ENCODE measurements around the gene ARHGAP45.
"Not testable (repeated sequence)": the region's sequence is repeated elsewhere in the genome, so short reads cannot be mapped to it uniquely, and the experiment has no call there.

ARHGAP45 gene, protein sequence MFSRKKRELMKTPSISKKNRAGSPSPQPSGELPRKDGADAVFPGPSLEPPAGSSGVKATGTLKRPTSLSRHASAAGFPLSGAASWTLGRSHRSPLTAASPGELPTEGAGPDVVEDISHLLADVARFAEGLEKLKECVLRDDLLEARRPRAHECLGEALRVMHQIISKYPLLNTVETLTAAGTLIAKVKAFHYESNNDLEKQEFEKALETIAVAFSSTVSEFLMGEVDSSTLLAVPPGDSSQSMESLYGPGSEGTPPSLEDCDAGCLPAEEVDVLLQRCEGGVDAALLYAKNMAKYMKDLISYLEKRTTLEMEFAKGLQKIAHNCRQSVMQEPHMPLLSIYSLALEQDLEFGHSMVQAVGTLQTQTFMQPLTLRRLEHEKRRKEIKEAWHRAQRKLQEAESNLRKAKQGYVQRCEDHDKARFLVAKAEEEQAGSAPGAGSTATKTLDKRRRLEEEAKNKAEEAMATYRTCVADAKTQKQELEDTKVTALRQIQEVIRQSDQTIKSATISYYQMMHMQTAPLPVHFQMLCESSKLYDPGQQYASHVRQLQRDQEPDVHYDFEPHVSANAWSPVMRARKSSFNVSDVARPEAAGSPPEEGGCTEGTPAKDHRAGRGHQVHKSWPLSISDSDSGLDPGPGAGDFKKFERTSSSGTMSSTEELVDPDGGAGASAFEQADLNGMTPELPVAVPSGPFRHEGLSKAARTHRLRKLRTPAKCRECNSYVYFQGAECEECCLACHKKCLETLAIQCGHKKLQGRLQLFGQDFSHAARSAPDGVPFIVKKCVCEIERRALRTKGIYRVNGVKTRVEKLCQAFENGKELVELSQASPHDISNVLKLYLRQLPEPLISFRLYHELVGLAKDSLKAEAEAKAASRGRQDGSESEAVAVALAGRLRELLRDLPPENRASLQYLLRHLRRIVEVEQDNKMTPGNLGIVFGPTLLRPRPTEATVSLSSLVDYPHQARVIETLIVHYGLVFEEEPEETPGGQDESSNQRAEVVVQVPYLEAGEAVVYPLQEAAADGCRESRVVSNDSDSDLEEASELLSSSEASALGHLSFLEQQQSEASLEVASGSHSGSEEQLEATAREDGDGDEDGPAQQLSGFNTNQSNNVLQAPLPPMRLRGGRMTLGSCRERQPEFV

DNA sequence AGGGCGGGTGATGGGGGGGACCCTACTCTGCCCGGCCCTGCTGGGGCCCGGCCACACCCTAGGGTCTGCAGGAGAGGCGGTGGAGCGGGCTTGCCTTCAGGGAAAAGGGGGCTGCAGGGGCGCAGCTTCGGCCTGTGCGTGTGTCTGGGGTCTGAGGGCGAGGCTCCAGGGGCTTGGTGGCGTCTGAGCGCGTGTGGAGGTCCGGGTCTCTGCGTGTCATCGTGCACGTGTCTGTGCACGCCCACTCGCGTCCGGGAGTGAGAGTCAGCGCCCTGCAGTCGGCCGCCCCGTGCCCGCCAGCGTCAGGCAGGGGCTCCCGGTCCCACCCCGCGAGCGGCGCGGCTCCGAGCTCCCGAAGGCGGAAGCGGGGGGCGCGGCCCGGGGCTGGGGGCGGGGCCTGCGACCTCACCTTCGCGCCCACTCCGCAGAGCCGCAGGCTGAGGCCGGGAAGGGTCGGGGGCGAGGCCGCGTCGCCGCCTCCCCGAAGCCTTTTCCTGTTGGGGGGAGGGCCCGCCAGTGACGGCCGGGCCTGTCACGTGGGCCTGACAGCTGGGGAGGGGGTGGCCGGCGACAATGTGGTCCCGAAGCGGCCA lies at the start of gene ARHGAP45:
Gene ARHGAP45, plus strand, starts transcription at position 420 of the 593 bp plus-strand sequence. CDS start 239 bp downstream, outside the sequence.
- DNase-seq, result no peak

DNA sequence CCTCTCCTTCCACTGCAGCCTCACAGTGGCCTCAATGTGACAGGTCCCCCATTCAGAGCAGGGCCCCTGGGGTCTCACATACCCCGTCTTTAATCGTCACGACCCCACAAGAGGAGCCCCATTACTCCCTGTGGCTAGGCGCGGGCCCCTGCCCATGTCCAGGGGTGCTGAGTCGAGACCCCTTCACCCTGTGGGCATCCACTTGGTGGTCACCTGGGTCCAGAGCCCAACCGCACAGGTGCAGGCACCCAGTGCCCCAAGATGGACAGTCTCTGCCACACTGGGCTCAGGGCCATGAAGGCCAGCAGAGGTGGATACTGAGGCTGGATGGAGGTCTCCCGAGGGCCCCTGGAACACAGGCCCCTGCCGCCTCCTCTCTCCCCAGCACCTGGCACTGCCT lies 49.1 kb upstream of the ARHGAP45 start:
- no peak for DNase-seq

DNA sequence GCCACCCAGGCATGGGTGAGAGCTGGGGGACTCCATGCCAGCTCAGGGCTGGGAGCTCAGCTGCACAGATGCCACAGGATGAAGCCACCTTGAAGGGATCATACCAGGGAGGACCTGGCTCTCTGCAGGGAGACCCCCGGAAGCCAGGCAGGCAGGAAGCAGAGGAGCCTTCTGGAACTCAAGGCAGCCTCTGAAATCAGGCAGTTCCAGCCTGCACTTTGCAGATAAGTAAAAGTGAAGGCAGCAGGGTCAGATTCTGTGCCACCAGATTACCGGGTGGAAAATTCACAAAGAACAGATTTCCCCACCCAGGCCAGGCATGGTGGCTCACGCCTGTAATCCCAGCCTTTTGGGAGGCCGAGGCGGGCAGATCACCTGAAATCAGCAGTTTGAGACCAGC lies 48.6 kb upstream of the ARHGAP45 start:
- no peak for DNase-seq

DNA sequence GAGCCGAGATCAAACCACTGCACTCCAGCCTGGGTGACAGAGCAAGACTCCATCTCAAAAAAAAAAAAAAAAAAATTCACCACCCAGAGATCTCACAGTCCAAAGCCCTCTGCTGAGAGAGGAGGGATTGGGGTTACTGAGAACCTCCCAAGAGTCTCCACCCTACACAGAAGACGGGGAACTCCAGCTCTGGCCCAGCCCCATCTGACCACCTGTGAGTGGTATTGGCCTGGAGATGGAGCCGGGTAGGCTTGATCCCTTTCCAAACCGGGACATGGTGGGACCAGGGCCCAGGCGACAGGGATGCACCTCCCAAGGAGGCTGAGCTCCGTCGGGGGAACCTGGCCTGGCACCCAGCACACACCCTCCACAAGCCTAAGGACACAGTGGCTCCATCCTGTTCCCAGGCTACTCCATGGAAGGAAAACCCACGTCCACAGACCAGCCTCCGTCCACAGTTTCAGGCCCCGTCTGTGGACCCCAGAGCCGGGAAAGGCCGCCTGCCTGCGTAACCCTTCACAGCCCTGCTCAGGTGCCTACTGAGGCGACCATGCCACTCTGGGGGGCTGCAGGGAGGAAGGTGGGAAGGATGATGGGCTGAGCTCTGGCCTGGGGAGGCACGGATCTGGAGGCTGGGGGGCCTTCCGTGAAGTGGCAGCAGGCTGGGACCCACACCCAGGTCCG lies 47.9 kb upstream of the ARHGAP45 start:
- DNase-seq, result no peak

DNA sequence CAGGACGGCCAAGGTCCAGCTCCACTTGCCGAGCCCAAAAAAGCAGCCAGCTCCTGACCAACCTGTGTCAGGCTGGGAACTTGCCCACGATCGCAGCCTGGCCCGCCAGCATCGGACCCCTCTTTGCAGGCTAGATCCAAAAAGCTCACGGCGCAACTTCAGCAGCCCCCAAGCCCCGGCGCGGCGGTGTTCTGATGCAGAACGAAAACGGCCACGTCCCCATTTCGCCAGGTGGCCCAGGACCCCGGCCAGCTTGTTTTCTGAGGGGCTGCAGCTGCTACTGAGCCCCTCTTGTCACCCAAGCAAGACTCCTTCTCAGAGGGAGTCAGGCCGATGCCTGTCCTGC lies 47.4 kb upstream of the ARHGAP45 start:
- no peak for DNase-seq

DNA sequence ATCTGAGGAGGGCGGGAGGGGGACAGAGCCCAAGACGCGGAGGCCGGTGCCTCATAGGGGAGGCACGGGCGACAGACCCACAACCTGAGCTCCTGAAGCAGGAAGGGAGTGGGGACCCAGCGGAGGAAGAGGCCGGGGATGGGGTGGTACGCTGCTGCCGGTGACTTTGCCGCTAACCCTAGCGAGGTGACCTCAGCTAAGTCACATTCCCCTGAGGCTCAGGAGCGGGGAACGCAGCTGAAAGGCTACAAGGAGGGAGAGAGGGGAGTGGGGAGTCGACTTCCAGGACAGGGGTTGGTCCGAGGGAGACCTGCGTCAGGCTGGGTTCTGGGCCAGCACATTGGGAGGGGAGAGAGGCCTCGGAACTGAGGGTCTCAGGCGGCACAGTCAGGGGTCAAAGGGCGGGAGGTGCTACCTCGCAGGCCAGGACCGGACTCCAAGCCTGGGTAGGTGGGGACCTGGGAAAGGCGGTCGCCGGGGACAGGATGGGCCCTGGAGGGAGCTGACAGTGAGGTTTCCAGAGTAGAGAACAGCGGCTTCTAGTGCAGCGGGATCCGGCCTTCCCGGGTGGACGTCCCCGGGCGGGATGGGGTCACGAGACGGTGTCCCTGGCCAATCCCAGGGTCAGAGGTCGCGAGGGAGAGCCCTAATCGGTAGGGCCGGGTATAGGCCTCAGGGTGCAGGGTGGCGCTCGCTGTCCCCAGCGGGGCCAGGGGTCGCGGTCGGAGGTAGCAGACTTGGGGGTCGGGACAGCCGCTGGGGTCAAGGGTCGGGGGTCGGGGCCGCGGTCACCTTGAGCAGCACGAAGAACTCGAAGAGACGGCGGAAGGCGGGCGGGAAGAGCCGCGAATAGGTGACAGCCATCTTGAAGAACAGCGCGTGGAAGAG lies 46.7 kb upstream of the ARHGAP45 start:
- no peak for DNase-seq

DNA sequence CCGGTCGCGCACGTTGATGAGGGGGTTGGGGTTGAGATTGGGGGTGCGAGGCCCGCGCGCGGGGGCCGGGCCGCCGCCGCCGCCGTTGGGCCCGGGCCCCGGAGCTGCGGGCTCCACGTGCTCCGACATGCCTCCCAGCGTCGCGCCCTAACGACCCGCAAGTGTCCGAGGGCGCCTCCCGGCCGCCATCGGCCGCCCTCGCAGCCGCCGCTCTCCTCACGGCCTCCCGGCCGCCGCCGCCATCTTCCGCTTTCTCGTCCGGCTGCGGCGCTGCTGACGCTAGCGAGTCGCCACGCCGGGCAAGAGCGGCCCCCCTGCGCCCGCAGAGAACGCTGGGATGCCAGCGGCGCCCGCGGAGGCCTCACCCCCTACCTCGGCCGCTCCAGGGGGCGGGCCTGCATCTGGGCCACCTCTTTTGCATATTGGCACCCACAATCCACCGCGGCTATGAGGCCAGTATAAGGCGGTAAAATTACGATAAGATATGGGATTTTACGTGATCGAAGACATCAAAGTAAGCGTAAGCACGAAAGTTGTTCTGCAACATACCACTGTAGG lies 46.0 kb upstream of the ARHGAP45 start, which contains the start of gene TMEM259:
Gene TMEM259, minus strand, starts transcription at position 256 of the 558 bp plus-strand sequence. Its CDS starts 127 bp downstream, at position 129.
- DNase-seq, result peak; percentile 86 to 95

DNA sequence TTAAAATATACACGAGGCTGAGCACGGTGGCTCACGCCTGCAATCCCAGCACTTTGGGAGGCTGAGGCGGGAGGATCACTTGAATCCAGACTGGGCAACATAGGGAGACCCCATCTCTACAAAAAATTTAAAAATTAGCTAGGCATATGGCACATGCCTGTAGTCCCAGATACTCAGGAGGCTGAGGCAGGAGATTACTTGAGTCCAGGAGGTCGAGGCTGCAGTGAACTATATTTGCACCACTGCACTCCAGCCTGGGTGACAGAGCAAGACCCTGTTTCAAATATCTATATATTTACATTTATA lies 43.1 kb upstream of the ARHGAP45 start:
- not testable (repeated sequence) for DNase-seq

DNA sequence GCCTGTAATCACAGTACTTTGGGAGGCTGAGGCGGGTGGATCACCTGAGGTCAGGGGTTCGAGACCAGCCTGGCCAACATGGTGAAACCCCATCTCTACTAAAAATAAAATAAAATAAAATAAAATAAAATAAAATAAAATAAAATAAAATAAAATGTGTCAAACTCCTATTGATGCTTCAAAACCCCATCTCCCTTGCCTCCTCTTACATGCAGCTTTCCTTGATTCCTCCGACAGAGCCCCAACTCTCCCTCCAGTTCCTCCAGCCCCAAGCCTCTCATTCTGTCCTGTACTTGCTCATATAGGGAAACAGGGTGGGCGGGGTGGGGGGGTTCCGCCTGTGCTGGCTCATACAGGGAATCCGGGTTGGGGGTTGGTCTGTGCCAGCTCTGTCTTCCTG lies 41.9 kb upstream of the ARHGAP45 start:
- DNase-seq, result not testable (repeated sequence)

DNA sequence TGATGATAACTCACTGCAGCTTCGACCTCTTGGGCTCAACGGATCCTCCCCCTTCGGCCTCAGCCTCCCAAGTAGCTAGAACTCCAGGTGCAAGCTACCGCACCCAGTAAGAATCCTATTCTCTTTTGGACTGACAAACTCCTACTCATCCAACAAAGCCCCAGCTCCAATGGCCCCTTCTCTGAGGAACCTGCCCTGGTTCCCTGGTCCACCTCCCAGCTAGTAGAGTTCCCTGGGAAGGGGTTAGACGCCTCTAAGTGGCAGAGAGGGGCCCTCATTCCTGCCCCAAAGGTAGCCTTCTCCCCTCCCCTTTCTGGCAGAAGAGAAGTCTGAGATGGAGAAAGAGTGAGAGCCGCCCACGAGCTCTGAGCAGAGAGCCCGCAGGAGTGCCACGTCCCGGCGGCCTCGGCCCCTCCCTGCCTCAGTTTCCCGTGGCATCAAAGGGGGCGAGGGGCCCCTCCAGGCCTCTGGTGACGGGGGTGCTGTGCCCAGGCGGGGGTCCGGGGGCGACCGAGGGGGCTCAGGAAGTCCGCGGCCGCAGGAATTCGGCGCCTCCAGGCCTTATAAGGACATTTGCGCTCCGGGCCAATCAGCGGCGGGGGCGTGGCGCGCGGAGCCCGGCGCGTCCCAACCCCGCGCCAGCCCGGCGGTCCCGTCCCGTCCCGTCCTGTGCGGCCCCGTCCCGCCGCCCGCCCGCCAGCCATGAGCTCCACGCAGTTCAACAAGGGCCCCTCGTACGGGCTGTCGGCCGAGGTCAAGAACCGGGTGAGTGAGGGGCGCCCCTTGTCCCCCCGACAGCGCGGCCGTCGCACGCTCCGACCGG lies 40.8 kb upstream of the ARHGAP45 start, which contains the start of gene CNN2:
Gene CNN2, plus strand, starts transcription at position 649 of the 823 bp plus-strand sequence. Its CDS starts 54 bp downstream, at position 703.
- DNase-seq, result peak in 1 of 2 experiments; percentile 18

DNA sequence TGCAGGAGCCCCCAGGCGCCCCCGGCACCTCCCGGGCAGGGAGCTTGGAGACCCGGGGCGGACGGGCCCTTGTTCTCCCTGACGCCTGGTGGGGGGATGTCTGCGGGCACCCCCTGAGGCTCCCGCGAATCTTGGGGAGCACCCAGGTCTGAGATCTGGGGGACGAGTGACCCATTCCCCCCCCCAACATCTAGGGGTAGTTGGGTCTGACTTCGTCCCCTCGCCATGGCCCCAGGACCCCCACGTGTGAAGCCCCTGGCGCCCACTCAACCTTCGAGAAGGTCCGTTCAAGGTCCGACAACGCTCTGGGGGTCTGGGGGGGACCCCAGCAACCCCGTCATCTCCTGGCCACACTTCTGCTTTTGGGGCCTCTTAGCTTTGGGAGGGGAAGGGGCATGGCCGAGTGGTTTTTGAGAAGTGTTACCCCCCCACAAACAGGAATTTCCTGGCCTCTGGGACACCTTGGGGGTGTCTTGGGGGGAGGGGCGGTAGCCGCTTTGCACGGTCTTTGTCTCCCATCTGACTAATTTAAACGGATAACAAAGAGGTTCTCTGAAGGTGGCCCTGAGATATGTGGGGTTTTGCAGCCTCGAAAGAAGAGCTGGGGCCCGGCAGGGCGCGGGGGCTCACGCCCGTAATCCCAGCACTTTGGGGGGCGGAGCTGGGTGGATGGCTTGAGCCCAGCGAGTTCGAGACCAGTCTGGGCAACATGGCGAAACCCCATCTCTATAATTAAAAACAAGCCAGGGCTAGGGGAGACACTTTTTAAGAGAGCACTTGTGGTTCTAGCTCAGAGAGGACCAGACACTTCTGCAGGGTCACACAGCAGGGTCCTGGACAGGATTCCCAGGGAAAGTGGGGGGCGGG lies 40.0 kb upstream of the ARHGAP45 start:
- no peak for DNase-seq

DNA sequence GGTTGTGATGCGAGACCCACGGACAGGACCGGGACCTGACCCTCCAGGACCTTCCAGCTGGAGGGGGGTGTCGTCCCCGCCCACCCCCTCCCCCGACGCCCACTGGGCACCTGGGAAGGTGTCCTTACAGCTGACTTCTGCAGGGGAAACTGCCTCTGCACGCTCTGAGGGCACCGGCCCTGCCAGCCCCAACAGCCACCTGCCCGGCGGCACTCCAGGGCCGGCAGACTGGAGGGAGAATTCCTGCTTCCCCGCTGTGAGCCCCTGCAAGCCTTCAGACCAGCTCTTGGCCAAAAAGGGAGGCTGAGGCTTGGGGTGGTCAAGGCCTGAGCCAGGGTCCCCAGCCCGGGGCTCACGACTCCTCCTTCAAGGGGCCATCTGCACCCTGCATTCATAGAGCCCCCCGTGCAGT lies 39.3 kb upstream of the ARHGAP45 start:
- DNase-seq, result no peak

DNA sequence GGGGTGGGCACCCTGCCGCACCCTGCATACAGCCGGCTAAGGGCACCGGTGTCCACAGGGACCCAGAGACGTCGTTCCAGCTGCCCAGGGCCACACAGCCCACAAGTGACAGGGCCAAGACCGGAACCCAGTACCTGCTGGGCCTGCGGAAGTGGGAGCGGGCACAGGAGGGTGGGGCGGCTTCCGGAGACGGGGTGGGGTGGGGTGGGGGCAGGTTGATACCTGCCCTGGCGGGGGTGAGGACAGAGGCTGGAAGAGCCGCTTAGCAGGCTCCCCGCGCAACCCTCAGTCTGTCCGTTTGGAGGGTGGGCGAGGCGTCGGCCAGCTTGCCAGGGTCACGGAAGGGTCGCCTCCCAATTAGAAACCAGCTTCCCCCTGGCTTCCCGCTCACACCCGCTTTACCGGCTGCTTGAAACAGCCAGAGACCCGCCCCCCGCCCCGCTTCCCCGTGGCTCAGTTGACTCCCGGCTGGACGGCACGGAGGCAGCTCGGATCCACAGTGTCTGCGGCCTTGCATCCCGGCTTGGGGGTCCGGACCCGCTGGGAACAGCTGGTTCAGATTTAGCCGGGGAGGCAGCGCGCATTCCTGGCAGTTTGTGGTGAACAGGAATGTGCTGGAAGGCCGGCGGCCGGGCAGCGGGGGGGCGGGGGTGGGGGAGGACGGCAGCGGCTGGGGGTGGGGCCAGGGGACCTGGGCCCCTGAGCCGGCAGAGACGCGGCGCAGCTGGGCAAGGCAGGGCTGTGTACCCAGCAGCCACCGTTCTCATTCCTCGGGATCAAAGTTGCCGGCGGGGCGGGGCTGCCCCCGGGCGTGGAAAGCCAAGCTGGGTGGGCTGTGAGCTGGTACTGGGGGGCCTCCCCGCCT lies 38.7 kb upstream of the ARHGAP45 start:
- peak; percentile 42 to 72 for DNase-seq

DNA sequence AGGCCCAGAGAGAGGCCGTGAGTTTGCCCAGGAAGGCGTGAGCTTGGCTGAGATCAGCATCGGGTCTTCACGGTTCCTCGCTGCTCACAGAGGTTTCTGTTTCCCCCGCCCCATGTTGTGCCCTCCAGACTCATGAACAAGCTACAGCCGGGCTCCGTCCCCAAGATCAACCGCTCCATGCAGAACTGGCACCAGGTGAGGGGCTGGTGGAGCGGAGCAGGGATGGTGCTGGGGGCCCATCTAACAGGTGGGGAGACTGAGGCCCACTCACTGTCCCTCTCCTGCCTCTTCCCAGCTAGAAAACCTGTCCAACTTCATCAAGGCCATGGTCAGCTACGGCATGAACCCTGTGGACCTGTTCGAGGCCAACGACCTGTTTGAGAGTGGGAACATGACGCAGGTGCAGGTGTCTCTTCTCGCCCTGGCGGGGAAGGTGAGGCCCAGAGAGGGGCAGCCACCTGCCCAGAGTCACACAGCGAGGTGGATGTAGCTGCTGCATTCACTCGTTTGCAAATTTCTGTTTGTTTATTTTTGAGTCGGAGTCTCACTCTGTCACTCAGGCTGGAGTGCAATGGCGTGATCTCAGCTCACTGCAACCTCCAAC lies 34.6 kb upstream of the ARHGAP45 start:
- DNase-seq, result no peak

DNA sequence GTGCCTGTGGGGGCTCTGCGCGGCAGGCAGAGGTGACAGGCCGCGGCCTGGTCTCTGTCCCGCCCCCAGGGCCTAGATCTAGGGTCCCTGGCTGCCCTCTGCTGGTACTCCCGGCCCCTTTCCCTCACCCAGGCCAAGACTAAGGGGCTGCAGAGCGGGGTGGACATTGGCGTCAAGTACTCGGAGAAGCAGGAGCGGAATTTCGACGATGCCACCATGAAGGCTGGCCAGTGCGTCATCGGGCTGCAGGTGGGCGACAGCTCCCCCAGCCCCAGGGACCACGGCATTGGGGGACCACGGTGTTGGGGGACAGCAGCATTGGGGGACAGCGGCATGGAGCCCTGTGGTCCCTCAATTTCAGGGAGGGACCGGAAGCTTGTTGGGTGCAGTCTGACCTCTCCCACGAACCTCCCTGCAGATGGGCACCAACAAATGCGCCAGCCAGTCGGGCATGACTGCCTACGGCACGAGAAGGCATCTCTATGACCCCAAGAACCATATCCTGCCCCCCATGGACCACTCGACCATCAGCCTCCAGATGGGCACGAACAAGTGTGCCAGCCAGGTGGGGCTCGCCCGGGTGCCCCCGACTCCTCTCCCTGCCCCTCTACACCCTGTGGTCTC lies 30.9 kb upstream of the ARHGAP45 start:
- DNase-seq, result no peak

DNA sequence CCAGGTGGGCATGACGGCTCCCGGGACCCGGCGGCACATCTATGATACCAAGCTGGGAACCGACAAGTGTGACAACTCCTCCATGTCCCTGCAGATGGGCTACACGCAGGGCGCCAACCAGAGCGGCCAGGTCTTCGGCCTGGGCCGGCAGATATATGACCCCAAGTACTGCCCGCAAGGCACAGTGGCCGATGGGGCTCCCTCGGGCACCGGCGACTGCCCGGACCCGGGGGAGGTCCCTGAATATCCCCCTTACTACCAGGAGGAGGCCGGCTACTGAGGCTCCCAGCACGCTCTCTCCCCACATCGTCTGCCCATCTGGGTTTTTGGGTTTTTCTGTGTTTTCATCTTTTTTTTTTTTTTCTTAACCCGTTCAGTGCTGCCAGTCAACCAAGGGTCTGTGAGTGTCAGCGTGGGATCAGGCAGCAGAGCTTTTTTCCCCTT lies 29.3 kb upstream of the ARHGAP45 start:
- DNase-seq, result no peak
